HepG2 (cell line): ENCODE measurements around the gene ABCG5. TPM values are rescaled to one million over a fixed set of nuclear protein-coding genes. Genes with fewer than 3 reads are reported as not detected.

ENCODE experiments used
- CREM ChIP-seq, 2 experiments: sonication (generic) in 1 of 2; formaldehyde crosslinking in 1 of 2; IDR thresholded peaks; 2 replicates each; pipeline versions ENCODE4 v1.4.0 to v1.6.1; 2016 to 2020; ENCODE audit warnings: antibody characterized with exemption in 1 of 2, mild to moderate bottlenecking in 1 of 2, missing genetic modification reagents in 1 of 2
- POLR2AphosphoS5 ChIP-seq: IDR thresholded peaks from 2 replicates; pipeline ENCODE4 v1.6.1; 2012; ENCODE audit warnings: low read depth, low read length
- U2AF1 ChIP-seq: fragments of 200-400 bp; formaldehyde crosslinking; optimal IDR thresholded peaks from 2 replicates; pipeline ENCODE3; 2017; ENCODE audit warnings: mild to moderate bottlenecking, low read depth, low read length
- ZNF724P ChIP-seq: sonication (generic); formaldehyde crosslinking; IDR thresholded peaks from 2 replicates; pipeline ENCODE4 v1.8.0; 2022; ENCODE audit warnings: missing genetic modification reagents, borderline replicate concordance
- ZZZ3 ChIP-seq: sonication (generic); formaldehyde crosslinking; IDR thresholded peaks from 2 replicates; pipeline ENCODE4 v1.4.0; 2020; ENCODE audit warnings: missing genetic modification reagents, mild to moderate bottlenecking, borderline replicate concordance
- polyA plus RNA-seq, 8 experiments: library from polyadenylated mRNA; depleted of rRNA in 3 of 8; stranded (reverse) in 7 of 8; unstranded in 1 of 8; fragments of >200 nt; fragmentation: Illumina TruSeq in 4 of 8; extraction: Trizol in 4 of 8; gene quantifications; 2 replicates each; pipeline versions ENCODE4 v1.2.1 to v1.2.3, GENCODE V29; 2011 to 2016; ENCODE audit warnings: low read depth in 4 of 8, missing spikeins in 1 of 8, mixed read lengths in 1 of 8; ENCODE audit not compliant: insufficient read depth in 1 of 8
- total RNA-seq, 5 experiments: library from RNA; depleted of rRNA; stranded (reverse); fragments of >200 nt; fragmentation: Illumina TruSeq; extraction: Trizol; gene quantifications; 2 replicates each; pipeline ENCODE4 v1.2.3, GENCODE V29; 2016; ENCODE audit warnings: low read depth in 1 of 5
- TF ChIP-seq, protein P1 (sequence below): IDR thresholded peaks from 2 replicates; pipeline ENCODE4 v1.4.0; 2020; ENCODE audit warnings: mild to moderate bottlenecking, missing genetic modification reagents
- TF ChIP-seq, protein P2 (sequence below): sonication (generic); formaldehyde crosslinking; IDR thresholded peaks from 2 replicates; pipeline ENCODE4 v1.4.0; 2020; ENCODE audit warnings: missing genetic modification reagents, borderline replicate concordance
- TF ChIP-seq, protein P3 (sequence below), 2 experiments: sonication (generic) in 1 of 2; formaldehyde crosslinking in 1 of 2; IDR thresholded peaks; 2 replicates each; pipeline versions ENCODE4 v1.4.0 to v1.6.1; 2018 to 2020; ENCODE audit warnings: missing genetic modification reagents in 2 of 2, borderline replicate concordance in 1 of 2, low read depth in 1 of 2, mild to moderate bottlenecking in 1 of 2, missing biosample characterization in 1 of 2
- TF ChIP-seq, protein P4 (sequence below): sonication (generic); formaldehyde crosslinking; IDR thresholded peaks from 2 replicates; pipeline ENCODE4 v1.4.0; 2020; ENCODE audit warnings: missing genetic modification reagents, mild to moderate bottlenecking, borderline replicate concordance

The ABCG5 gene
- total and polyA plus RNA-seq, 2 of the 13 experiments (the other 11 are each of a cell fraction or from before 2014, with no cell fraction given) = 15.1 to 39.0 TPM

DNA sequence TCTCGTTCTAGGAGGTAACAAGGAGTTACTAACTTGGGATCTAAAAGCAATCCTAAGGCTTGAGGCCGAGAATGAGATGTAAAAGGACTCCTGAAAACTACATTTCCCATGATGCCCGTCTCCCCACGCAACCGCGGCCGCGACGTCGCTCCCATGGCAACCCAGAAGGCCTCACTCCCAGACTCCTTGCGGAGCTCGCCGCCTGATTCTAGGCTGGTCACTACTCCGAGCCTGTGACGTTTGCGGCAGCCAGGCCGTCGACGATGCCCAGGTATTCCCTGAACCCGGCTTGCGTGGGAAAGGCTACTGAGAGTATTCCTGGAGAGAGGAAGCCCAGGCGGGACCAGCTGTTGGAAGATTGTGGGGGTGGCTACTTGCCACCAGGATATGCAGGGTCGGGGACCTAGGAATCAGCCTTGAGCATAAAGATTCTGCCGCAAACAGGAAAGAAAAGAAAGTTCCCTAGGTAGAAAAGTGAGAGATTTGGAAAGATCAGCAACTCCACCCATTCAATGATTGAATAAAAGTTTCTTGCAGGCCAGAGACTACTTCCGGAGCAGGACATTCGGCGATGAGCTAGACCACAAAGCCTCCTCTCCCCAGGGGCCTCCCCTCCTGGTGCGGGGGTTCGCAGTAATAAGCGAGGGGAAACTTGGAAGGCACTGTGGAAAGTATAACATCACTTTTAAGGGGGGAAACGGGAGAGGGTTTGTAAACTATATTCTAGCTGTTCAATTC is 64.6 kb downstream of the ABCG5 start, which contains the start of gene DYNC2LI1 (continued):
- TF ChIP-seq, protein P1, sequence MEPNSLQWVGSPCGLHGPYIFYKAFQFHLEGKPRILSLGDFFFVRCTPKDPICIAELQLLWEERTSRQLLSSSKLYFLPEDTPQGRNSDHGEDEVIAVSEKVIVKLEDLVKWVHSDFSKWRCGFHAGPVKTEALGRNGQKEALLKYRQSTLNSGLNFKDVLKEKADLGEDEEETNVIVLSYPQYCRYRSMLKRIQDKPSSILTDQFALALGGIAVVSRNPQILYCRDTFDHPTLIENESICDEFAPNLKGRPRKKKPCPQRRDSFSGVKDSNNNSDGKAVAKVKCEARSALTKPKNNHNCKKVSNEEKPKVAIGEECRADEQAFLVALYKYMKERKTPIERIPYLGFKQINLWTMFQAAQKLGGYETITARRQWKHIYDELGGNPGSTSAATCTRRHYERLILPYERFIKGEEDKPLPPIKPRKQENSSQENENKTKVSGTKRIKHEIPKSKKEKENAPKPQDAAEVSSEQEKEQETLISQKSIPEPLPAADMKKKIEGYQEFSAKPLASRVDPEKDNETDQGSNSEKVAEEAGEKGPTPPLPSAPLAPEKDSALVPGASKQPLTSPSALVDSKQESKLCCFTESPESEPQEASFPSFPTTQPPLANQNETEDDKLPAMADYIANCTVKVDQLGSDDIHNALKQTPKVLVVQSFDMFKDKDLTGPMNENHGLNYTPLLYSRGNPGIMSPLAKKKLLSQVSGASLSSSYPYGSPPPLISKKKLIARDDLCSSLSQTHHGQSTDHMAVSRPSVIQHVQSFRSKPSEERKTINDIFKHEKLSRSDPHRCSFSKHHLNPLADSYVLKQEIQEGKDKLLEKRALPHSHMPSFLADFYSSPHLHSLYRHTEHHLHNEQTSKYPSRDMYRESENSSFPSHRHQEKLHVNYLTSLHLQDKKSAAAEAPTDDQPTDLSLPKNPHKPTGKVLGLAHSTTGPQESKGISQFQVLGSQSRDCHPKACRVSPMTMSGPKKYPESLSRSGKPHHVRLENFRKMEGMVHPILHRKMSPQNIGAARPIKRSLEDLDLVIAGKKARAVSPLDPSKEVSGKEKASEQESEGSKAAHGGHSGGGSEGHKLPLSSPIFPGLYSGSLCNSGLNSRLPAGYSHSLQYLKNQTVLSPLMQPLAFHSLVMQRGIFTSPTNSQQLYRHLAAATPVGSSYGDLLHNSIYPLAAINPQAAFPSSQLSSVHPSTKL = 0 out of 2 replicates have a peak, but pooled peaks have one; percentile 14
- TF ChIP-seq ZNF724P (CRISPR knock-in tag) (peak; percentile 78), U2AF1 (no peak), CREM (IDR thresholded peaks at IDR 0.05) (peak; percentile 97), CREM (CRISPR knock-in tag; IDR thresholded peaks at IDR 0.05) (0 out of 2 replicates have a peak, but pooled peaks have one; percentile 42), POLR2AphosphoS5 (peak; percentile 66), ZZZ3 (CRISPR knock-in tag) (peak; percentile 22; the same call in 1 of the 2 replicates)
- TF ChIP-seq, protein P2, sequence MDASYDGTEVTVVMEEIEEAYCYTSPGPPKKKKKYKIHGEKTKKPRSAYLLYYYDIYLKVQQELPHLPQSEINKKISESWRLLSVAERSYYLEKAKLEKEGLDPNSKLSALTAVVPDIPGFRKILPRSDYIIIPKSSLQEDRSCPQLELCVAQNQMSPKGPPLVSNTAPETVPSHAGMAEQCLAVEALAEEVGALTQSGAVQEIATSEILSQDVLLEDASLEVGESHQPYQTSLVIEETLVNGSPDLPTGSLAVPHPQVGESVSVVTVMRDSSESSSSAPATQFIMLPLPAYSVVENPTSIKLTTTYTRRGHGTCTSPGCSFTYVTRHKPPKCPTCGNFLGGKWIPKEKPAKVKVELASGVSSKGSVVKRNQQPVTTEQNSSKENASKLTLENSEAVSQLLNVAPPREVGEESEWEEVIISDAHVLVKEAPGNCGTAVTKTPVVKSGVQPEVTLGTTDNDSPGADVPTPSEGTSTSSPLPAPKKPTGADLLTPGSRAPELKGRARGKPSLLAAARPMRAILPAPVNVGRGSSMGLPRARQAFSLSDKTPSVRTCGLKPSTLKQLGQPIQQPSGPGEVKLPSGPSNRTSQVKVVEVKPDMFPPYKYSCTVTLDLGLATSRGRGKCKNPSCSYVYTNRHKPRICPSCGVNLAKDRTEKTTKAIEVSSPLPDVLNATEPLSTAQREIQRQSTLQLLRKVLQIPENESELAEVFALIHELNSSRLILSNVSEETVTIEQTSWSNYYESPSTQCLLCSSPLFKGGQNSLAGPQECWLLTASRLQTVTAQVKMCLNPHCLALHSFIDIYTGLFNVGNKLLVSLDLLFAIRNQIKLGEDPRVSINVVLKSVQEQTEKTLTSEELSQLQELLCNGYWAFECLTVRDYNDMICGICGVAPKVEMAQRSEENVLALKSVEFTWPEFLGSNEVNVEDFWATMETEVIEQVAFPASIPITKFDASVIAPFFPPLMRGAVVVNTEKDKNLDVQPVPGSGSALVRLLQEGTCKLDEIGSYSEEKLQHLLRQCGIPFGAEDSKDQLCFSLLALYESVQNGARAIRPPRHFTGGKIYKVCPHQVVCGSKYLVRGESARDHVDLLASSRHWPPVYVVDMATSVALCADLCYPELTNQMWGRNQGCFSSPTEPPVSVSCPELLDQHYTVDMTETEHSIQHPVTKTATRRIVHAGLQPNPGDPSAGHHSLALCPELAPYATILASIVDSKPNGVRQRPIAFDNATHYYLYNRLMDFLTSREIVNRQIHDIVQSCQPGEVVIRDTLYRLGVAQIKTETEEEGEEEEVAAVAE (CRISPR knock-in tag) = peak; percentile 72; the same call in 1 of the 2 replicates
- TF ChIP-seq, protein P3, sequence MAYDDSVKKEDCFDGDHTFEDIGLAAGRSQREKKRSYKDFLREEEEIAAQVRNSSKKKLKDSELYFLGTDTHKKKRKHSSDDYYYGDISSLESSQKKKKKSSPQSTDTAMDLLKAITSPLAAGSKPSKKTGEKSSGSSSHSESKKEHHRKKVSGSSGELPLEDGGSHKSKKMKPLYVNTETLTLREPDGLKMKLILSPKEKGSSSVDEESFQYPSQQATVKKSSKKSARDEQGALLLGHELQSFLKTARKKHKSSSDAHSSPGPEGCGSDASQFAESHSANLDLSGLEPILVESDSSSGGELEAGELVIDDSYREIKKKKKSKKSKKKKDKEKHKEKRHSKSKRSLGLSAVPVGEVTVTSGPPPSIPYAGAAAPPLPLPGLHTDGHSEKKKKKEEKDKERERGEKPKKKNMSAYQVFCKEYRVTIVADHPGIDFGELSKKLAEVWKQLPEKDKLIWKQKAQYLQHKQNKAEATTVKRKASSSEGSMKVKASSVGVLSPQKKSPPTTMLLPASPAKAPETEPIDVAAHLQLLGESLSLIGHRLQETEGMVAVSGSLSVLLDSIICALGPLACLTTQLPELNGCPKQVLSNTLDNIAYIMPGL (CRISPR knock-in tag; IDR thresholded peaks at IDR 0.05; ENCODE audit: borderline replicate concordance in 1 of 2, low read depth in 1 of 2) = peak in 1 of 2 experiments; percentile 64; a peak in 3 of 4 replicates
- TF ChIP-seq, protein P4, sequence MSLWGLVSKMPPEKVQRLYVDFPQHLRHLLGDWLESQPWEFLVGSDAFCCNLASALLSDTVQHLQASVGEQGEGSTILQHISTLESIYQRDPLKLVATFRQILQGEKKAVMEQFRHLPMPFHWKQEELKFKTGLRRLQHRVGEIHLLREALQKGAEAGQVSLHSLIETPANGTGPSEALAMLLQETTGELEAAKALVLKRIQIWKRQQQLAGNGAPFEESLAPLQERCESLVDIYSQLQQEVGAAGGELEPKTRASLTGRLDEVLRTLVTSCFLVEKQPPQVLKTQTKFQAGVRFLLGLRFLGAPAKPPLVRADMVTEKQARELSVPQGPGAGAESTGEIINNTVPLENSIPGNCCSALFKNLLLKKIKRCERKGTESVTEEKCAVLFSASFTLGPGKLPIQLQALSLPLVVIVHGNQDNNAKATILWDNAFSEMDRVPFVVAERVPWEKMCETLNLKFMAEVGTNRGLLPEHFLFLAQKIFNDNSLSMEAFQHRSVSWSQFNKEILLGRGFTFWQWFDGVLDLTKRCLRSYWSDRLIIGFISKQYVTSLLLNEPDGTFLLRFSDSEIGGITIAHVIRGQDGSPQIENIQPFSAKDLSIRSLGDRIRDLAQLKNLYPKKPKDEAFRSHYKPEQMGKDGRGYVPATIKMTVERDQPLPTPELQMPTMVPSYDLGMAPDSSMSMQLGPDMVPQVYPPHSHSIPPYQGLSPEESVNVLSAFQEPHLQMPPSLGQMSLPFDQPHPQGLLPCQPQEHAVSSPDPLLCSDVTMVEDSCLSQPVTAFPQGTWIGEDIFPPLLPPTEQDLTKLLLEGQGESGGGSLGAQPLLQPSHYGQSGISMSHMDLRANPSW (CRISPR knock-in tag) = 0 out of 2 replicates have a peak, but pooled peaks have one; percentile 27
